Peyer's patch (tissue), 4 donors: Measurements from ENCODE around the gene CYB561.

Experiments
- CTCF ChIP-seq, 6 experiments: fragments of 450-650 bp in 4 of 6; fragments of 200-600 bp in 2 of 6; sonication (generic) in 1 of 6; IDR thresholded peaks; one replicate each; pipeline ENCODE4 v1.5.1; 2017 to 2019; ENCODE audit warnings: antibody characterized with exemption in 6 of 6, mild to moderate bottlenecking in 3 of 6, moderate library complexity in 1 of 6
- POLR2A ChIP-seq, 2 donors: fragments of 450-650 bp; IDR thresholded peaks; one replicate each; pipeline ENCODE4 v1.5.1; 2017; ENCODE audit warnings: antibody characterized with exemption in 2 of 2, mild to moderate bottlenecking in 2 of 2, moderate library complexity in 2 of 2

- no peak for TF ChIP-seq CTCF (IDR thresholded peaks at IDR 0.05)
- no peak for TF ChIP-seq POLR2A (IDR thresholded peaks at IDR 0.05)
These were observed 63.3 kb downstream of the CYB561 start for GRCh38 chr17:63382826-63383225.
